OCI-LY3 (cell line): ENCODE results near the gene CADM2.

ENCODE experiments used
- H2AFZ ChIP-seq: fragments of 200-600, 300-600 bp; shearing (Covaris generic); 2 replicates; pipeline ENCODE4 v1.6.0; 2014; ENCODE audit warnings: antibody characterized with exemption, low read depth, low read length
- H3K27ac ChIP-seq: fragments of 200-600, 300-600 bp; sonication (generic); 2 replicates; pipeline ENCODE4 v1.5.1; 2014; ENCODE audit warnings: mild to moderate bottlenecking, low read length, moderate library complexity, mixed read lengths
- H3K27me3 ChIP-seq: fragments of 200-600, 300-600 bp; sonication (generic); 2 replicates; pipeline ENCODE4 v1.6.1; 2014; ENCODE audit warnings: low read depth, low read length, mixed read lengths
- H3K36me3 ChIP-seq: fragments of 200-600, 300-600 bp; sonication (generic); replicated peaks from 2 replicates; pipeline ENCODE3; 2014; ENCODE audit warnings: low read depth, low read length, mixed read lengths
- H3K4me1 ChIP-seq: fragments of 300-600, 200-600 bp; sonication (generic); 2 replicates; pipeline ENCODE4 v1.6.1; 2014; ENCODE audit warnings: low read length, mixed read lengths
- H3K4me2 ChIP-seq: fragments of 200-600, 300-600 bp; sonication (generic); 2 replicates; pipeline ENCODE4 v1.6.1; 2014; ENCODE audit warnings: low read length, mixed read lengths
- H3K4me3 ChIP-seq: fragments of 300-600, 200-600 bp; sonication (generic); 2 replicates; pipeline ENCODE4 v1.5.1; 2014; ENCODE audit warnings: antibody characterized with exemption, mild to moderate bottlenecking, low read length, moderate library complexity
- H3K79me2 ChIP-seq: fragments of 300-600, 200-600 bp; shearing (Covaris generic); 2 replicates; pipeline ENCODE4 v1.6.1; 2014; ENCODE audit warnings: mild to moderate bottlenecking, low read length, mixed read lengths
- H3K9ac ChIP-seq: fragments of 300-600, 200-600 bp; shearing (Covaris generic); 2 replicates; pipeline ENCODE4 v1.6.0; 2014; ENCODE audit warnings: mild to moderate bottlenecking, low read length, moderate library complexity
- H3K9me3 ChIP-seq: fragments of 200-600, 300-600 bp; shearing (Covaris generic); 2 replicates; pipeline ENCODE4 v1.6.1; 2014; ENCODE audit warnings: low read length, mixed read lengths; ENCODE audit not compliant: insufficient read depth
- H4K20me1 ChIP-seq: fragments of 200-600, 300-600 bp; sonication (generic); 2 replicates; pipeline ENCODE4 v1.6.1; 2016; ENCODE audit warnings: low read length, mixed read lengths; ENCODE audit not compliant: insufficient read depth
- EZH2phosphoT487 ChIP-seq: fragments of 200-600 bp; shearing (Covaris generic); IDR thresholded peaks from 2 replicates; pipeline ENCODE4 v1.6.1; 2018; ENCODE audit warnings: antibody characterized with exemption, mixed run types, low read depth
- TF ChIP-seq, protein P1 (sequence below): fragments of 200-600, 300-600 bp; sonication (generic); IDR thresholded peaks from 2 replicates; pipeline ENCODE4 v1.5.1; 2014; ENCODE audit warnings: antibody characterized with exemption, low read length, low read depth

Gene CADM2

DNA sequence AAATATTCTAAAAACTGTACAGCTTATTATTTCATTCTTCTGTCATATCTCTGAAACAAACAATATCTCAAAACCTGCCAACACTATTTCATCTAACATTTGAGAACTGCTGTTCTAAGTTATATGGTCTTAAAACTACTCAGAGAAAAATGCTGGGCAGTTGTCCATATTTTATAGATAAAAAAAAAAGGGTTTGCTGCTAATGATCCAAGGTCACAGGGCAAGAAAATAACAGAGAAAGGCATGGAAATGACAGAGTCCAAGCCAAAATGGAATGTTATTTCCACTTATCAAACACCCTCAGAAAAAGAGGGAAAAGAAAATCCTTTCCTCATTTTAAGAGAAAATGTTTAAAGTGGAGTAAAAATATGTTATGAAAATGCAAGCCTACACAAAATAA lies 313.1 kb downstream of the CADM2 start:
- H4K20me1 ChIP-seq = no peaks in the 10 kb centered on the region
- H3K9ac ChIP-seq = no peak overlapping the region
- no peaks in the 10 kb centered on the region for H3K79me2 ChIP-seq
- no peak overlapping the region for H2AFZ ChIP-seq
- no peaks in the 10 kb centered on the region for H3K9me3 ChIP-seq
- no peaks in the 10 kb centered on the region for H3K27me3 ChIP-seq
- H3K36me3 ChIP-seq = no peaks in the 10 kb centered on the region
- TF ChIP-seq, protein P1, sequence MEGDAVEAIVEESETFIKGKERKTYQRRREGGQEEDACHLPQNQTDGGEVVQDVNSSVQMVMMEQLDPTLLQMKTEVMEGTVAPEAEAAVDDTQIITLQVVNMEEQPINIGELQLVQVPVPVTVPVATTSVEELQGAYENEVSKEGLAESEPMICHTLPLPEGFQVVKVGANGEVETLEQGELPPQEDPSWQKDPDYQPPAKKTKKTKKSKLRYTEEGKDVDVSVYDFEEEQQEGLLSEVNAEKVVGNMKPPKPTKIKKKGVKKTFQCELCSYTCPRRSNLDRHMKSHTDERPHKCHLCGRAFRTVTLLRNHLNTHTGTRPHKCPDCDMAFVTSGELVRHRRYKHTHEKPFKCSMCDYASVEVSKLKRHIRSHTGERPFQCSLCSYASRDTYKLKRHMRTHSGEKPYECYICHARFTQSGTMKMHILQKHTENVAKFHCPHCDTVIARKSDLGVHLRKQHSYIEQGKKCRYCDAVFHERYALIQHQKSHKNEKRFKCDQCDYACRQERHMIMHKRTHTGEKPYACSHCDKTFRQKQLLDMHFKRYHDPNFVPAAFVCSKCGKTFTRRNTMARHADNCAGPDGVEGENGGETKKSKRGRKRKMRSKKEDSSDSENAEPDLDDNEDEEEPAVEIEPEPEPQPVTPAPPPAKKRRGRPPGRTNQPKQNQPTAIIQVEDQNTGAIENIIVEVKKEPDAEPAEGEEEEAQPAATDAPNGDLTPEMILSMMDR = no peak
- no peak for TF ChIP-seq EZH2phosphoT487
- no peak overlapping the region for H3K4me2 ChIP-seq
- H3K4me1 ChIP-seq = no peaks in the 10 kb centered on the region
- H3K27ac ChIP-seq = no peak overlapping the region
- H3K4me3 ChIP-seq = no peak overlapping the region

DNA sequence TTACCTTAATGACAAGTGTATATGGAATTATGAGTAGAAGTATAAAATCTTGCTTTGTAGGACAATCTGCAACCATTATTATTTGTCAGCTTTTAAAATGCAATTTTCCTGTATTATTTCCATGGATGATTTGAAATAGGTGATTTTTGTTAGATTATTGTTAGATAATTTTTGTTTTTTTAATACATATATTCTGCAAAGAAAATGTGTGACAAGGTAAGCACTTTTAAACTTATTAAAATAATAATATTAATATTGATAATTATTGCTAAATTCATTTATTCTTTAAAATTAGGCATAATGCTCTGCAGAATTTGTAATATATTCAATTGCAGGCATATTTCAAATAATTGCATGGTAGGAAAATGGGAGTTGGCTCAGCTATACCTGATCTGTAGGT lies 329.5 kb downstream of the CADM2 start:
- Histone ChIP-seq H2AFZ (no peak overlapping the region), H3K9ac (no peak overlapping the region), H3K4me1 (no peaks in the 10 kb centered on the region), H3K36me3 (no peaks in the 10 kb centered on the region), H3K4me2 (no peak overlapping the region), H3K27ac (no peak overlapping the region), H3K27me3 (no peaks in the 10 kb centered on the region), H3K4me3 (no peak overlapping the region), H4K20me1 (no peaks in the 10 kb centered on the region), H3K79me2 (no peaks in the 10 kb centered on the region), H3K9me3 (no peaks in the 10 kb centered on the region)
- TF ChIP-seq, protein P1 = no peak
- TF ChIP-seq EZH2phosphoT487 = no peak

DNA sequence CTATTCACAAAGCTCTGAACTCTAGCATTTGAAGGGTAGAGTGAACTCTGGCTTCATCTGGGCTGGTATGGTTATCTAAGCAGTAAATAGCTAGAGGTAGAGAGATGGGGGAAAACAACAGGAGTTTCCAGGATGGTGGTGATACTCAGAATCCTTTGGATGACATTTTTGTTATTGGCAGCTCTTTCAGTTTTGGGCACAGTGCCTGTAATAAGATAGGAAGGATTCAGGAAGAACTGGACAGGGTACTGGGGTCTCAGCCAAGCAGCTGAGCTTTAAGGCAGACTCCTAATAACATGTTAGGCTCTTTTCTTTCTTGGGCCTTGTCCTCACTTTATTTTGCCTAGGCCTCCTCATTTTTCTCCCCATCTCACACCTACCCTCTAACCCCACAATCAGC lies 338.5 kb downstream of the CADM2 start:
- no peaks in the 10 kb centered on the region for H3K27me3 ChIP-seq
- no peaks in the 10 kb centered on the region for H3K79me2 ChIP-seq
- H3K27ac ChIP-seq = no peak overlapping the region
- H3K9me3 ChIP-seq = no peaks in the 10 kb centered on the region
- H3K4me1 ChIP-seq = no peaks in the 10 kb centered on the region
- H3K9ac ChIP-seq = no peak overlapping the region
- H3K4me3 ChIP-seq = no peak overlapping the region
- TF ChIP-seq, protein P1 = no peak
- TF ChIP-seq EZH2phosphoT487 = no peak
- H2AFZ ChIP-seq = no peak overlapping the region; the same call in 1 of the 2 replicates
- no peaks in the 10 kb centered on the region for H3K36me3 ChIP-seq
- H3K4me2 ChIP-seq = no peak overlapping the region
- H4K20me1 ChIP-seq = no peaks in the 10 kb centered on the region

DNA sequence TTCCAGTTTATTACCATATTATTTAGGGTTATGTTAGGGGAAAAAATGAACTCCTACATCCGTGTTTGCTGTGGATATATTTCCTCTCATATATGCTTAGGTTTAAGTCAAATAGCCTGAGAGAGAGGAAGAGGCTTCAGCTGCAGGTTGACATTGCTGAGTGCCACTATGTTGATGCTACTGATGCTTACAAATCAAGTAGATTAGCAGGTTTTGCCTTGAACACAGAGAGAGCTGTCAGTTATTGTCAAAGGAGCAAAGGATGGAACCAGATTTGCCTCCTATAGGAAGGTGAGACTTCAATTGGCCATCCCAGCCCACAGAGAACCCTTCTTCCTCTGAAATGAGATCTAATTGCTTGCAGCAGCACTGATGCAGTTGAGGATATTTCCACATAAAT lies 339.2 kb downstream of the CADM2 start:
- Histone ChIP-seq H3K27ac (no peak overlapping the region), H3K9ac (no peak overlapping the region), H3K79me2 (no peaks in the 10 kb centered on the region), H4K20me1 (no peaks in the 10 kb centered on the region), H3K36me3 (no peaks in the 10 kb centered on the region), H3K27me3 (no peaks in the 10 kb centered on the region), H3K4me1 (no peaks in the 10 kb centered on the region), H3K9me3 (no peaks in the 10 kb centered on the region), H2AFZ (no peak overlapping the region), H3K4me2 (no peak overlapping the region), H3K4me3 (no peak overlapping the region)
- TF ChIP-seq EZH2phosphoT487 = no peak
- TF ChIP-seq, protein P1 = no peak
